A673 (cell line): ENCODE results near the gene CLK3. TPM values are rescaled to one million over a fixed set of nuclear protein-coding genes. Genes with fewer than 3 reads are reported as not detected.

ENCODE experiments used
- BruUV-seq: library from RNA; stranded (reverse); fragments of 400-500 nt; replicated peaks from 2 replicates; lab custom pipeline; 2021; lab: Mats Ljungman, UMichigan
- CTCF ChIA-PET: fragments of 300-600 bp; sonication (Branson Sonifier 250); formaldehyde crosslinking; loops from one replicate; lab custom pipeline; 2022; ENCODE audit warnings: antibody characterized with exemption; lab: Charles Lee
- POLR2A ChIA-PET: fragments of 300-600 bp; sonication (Branson Sonifier 250); formaldehyde crosslinking; loops from one replicate; lab custom pipeline; 2022; ENCODE audit warnings: antibody characterized with exemption; ENCODE audit not compliant: low non-redundant PET; lab: Charles Lee
- DNase-seq: peaks from one replicate; pipeline ENCODE4 v3.0.0-alpha.2; 2015; ENCODE audit warnings: low spot score
- H3K27ac ChIP-seq: fragments of 200-600 bp; sonication (generic); 2 replicates; pipeline ENCODE4 v1.5.1; 2016; ENCODE audit warnings: mixed run types, low read depth, mild to moderate bottlenecking, mixed read lengths, antibody characterized with exemption, low read length; ENCODE audit not compliant: poor library complexity, severe bottlenecking
- H3K27me3 ChIP-seq: fragments of 200-600 bp; sonication (generic); replicated peaks from 2 replicates; pipeline ENCODE4 v1.6.1; 2017; ENCODE audit warnings: mixed run types, low read depth, mild to moderate bottlenecking, mixed read lengths, antibody characterized with exemption, low read length; ENCODE audit not compliant: insufficient read depth, poor library complexity
- H3K36me3 ChIP-seq: fragments of 200-600 bp; sonication (generic); 2 replicates; pipeline ENCODE4 v1.6.1; 2016; ENCODE audit warnings: mixed run types, mild to moderate bottlenecking, mixed read lengths, antibody characterized with exemption, low read length; ENCODE audit not compliant: insufficient read depth, poor library complexity, severe bottlenecking
- H3K4me1 ChIP-seq: fragments of 200-600 bp; sonication (generic); 2 replicates; pipeline ENCODE4 v1.6.1; 2017; ENCODE audit warnings: mixed run types, mild to moderate bottlenecking, mixed read lengths, antibody characterized with exemption, low read length; ENCODE audit not compliant: insufficient read depth, poor library complexity, severe bottlenecking
- H3K4me3 ChIP-seq: fragments of 200-600 bp; sonication (generic); 2 replicates; pipeline ENCODE4 v1.5.1; 2016; ENCODE audit warnings: low read depth, mixed run types, mild to moderate bottlenecking, mixed read lengths, low read length; ENCODE audit not compliant: poor library complexity, severe bottlenecking
- H3K9me3 ChIP-seq: fragments of 200-600 bp; sonication (generic); 2 replicates; pipeline ENCODE4 v1.6.1; 2016; ENCODE audit warnings: mixed run types, low read depth, mild to moderate bottlenecking, mixed read lengths, antibody characterized with exemption, low read length; ENCODE audit not compliant: poor library complexity, severe bottlenecking
- CTCF ChIP-seq: fragments of 300-800, 200-600 bp; sonication (generic); conservative IDR thresholded peaks from 2 replicates; pipeline ENCODE4 v1.5.1; 2017; ENCODE audit warnings: low read depth, mild to moderate bottlenecking, antibody characterized with exemption, low read length, moderate library complexity, mixed read lengths
- EZH2 ChIP-seq: fragments of 200-600 bp; sonication (generic); IDR thresholded peaks from 2 replicates; pipeline ENCODE4 v1.6.1; 2017; ENCODE audit warnings: borderline replicate concordance, low read depth, mild to moderate bottlenecking, mixed read lengths, antibody characterized with exemption, low read length; ENCODE audit not compliant: poor library complexity, severe bottlenecking
- intact Hi-C: fragments of 100-400 bp; cut with micrococcal nuclease; formaldehyde crosslinking; loops from one replicate; pipeline ENCODE4 v1.10.0; 2022; ENCODE audit not compliant: unreplicated experiment
- total RNA-seq: library from RNA; stranded (reverse); gene quantifications from 2 replicates; pipeline ENCODE4 v1.2.3, GENCODE V29; 2021

The CLK3 gene
- total RNA-seq, 1 experiment from 2014 or later = 66.8 TPM

GRCh38 chr15:74676801-74677200 lies 61.2 kb downstream of the CLK3 start:
- Histone ChIP-seq H3K4me3 (no peak overlapping the region), H3K4me1 (no peaks in the 10 kb centered on the region), H3K27ac (no peak overlapping the region), H3K9me3 (no peaks in the 10 kb centered on the region), H3K27me3 (no peaks in the 10 kb centered on the region), H3K36me3 (peaks cover 7% of the 10 kb centered on the region)
- intact Hi-C loops = no loop called here
- TF ChIP-seq EZH2 (no peak), CTCF (no peak)
- ChIA-PET CTCF (no interaction called here), POLR2A (no interaction called here)
- DNase-seq = no peak
- BruUV-seq = no TSS peak

Other genes starting within 250 kb of the CLK3 start
- not detected in 2 replicates for gene CYP11A1, start 248.2 kb upstream of the CLK3 start, total RNA-seq
- 0.45 and 1.4 TPM in 2 replicates for gene SEMA7A, start 181.9 kb upstream of the CLK3 start, total RNA-seq
- gene UBL7, start 154.7 kb upstream of the CLK3 start, total RNA-seq = 72.5 and 74.7 TPM in 2 replicates
- gene ARID3B, start 74.6 kb upstream of the CLK3 start, total RNA-seq = 17.3 and 18.3 TPM in 2 replicates
- gene EDC3, start 80.2 kb downstream of the CLK3 start, total RNA-seq = 62.6 and 65.2 TPM in 2 replicates
- 0.33 and 0.62 TPM in 2 replicates for gene CYP1A1, start 109.7 kb downstream of the CLK3 start, total RNA-seq
- gene CYP1A2, start 133.0 kb downstream of the CLK3 start, total RNA-seq = not detected in 2 replicates
- 90.8 and 103 TPM in 2 replicates for gene CSK, start 166.2 kb downstream of the CLK3 start, total RNA-seq
- gene LMAN1L, start 197.0 kb downstream of the CLK3 start, total RNA-seq = 0.80 TPM in 1 of 2 replicates, not detected in the other
- gene CPLX3, start 210.8 kb downstream of the CLK3 start, total RNA-seq = 0.17 and 0.28 TPM in 2 replicates
- 53.3 and 58.3 TPM in 2 replicates for gene ULK3, start 227.3 kb downstream of the CLK3 start, total RNA-seq